Stimulated activated CD8-positive, alpha-beta memory T cell treated with anti-CD3 and anti-CD28 coated beads, Interleukin-4, amount 100 ng/mL, for 4 hours (primary cell): ENCODE measurements around the gene ABTB1.
"Not testable (repeated sequence)": the region's sequence is repeated elsewhere in the genome, so short reads cannot be mapped to it uniquely, and the experiment has no call there.

Experiments
- DNase-seq, 2 donors: peaks; one replicate each; pipeline ENCODE4 v3.0.0-alpha.2; 2020; ENCODE audit warnings: low read depth in 2 of 2, low spot score in 1 of 2

ABTB1 gene

DNA sequence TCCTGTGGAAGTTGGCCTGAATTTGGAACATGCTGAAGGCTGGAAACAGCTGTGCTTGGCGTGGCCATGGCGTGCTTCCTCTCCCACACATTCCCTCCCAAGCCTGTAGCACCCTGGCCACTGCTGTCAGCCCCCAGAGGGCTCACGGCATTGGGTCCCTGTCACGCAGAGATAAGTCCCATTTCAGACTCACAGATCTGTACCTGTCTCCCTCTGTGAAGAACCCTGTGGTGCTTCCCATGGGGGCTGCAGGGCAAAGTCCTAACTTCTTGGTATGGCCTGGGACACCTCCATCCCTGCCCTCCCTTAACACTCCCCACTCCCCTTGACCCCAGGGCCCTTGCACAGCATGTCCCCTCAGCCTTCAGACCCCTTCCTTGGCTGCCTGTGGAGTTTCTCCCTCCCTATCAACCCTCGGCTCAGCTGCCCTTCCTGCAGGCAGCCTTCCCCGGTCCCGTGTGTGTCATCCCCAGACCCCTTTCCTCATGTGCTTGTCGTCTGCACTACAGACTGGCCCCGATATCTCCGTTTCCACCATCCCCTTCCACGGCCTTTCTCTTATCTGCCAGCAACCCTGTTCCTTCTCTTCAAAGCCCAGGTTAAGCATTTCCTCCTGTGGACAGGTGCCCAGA, 28.6 kb downstream of the ABTB1 start:
- no peak for DNase-seq

DNA sequence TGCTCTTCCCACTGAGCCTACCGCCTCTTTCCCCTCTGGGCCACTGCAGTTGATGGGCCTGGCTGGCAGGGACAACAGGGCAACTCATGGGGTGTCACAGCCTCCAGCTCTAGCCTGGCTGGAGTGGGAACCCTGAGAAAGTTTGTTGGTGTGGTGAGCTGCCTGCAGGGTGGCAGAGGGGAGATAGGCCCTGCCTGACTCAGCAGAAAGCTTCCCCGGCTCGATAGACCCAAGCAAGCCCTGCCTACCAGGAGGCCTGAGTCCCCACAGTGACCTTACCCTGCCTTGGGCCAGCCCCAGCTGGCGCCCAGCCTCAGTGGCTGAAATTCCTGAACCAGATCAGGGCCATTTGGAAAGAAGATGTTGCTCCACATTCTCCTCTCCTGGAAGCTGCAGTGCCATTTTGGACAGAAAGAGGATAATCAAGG, 29.4 kb downstream of the ABTB1 start:
- no peak for DNase-seq

DNA sequence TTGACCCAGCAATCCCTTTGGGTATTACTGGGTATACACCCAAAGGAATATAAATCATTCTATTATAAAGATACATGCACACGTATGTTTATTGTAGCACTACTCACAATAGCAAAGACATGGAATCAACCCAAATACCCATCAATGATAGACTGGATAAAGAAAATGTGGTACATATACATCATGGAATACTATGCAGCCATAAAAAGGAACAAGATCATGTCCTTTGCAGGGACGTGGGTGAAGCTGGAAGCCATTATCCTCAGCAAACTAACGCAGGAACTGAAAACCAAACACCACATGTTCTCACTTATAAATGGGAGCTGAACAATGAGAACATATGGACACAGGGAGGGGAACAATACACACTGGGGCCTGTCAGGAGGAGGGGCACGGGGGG, 32.1 kb downstream of the ABTB1 start:
- DNase-seq, result not testable (repeated sequence)

DNA sequence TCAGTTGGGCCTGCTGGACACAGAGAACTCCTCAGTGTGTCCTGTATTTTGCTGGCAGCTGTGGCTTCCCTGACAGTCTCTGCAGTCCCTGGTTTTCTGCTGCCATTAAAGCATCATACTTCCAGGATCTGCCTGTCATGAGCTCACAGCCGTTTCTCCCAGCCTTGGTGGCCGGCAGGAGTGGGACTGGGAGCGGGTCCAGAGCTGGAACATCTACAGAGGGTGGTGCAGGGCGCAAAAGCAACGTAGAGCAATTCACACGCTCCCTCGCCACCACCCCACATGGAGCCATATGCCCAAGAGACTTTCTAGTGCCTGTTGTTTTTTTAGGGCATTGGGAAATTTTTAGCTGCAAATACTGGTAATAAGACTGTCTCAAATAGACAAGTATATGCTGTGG, 33.6 kb downstream of the ABTB1 start:
- DNase-seq, result no peak

DNA sequence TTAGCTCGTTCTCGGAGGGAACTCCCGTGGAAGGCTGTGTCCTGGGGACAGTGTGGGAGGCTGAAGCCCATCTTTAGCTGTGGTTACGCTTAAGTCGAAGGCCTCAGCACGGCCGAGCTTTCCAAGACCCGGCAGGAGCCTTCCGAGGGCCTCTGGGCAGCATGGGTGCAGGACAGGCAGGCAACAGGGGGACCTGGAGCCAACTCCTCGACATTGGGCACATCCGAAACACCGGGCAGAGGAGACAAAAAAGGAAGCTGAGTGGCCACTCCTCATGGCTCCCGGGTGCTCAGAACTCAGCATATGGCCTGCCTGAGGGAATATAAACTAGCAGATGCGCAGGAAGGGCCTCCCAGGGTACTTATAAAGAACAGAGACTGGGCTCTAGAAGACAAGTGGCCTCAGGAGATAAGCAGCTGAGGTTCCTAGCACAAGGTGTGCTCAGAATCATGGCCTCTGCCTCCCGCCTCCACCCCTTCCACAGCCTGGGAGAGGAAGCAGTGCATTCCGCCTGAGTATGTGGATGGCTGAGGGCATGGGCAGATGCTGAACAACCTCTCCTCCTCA, 34.1 kb downstream of the ABTB1 start:
- DNase-seq, result no peak

DNA sequence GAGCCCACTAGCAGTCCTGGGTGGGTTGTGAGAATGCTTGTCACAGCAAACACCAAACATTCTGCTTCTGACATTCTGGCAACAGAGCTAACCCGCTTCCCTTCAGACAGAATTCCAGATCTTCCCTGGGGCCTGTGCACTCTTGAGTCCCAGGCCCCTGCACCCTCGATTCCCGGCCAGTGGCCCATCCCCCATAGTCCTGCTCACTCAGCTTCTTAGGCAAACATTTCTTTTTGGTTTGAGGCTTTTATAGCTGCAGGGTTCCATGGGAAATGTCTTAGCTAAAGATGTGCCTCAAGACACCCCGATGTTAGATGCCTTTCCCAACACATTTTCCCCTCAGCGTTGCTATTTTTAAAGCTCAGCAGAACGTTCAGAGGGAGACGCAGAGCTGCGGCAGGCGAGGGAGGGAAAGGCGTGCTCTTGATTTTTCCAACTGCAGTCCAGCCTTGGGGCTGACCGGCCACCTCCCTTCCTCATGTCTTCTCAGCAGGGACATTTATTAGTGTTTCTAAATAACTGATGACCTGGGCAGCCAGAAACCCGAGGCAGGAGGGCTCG, 35.2 kb downstream of the ABTB1 start:
- DNase-seq, result no peak

DNA sequence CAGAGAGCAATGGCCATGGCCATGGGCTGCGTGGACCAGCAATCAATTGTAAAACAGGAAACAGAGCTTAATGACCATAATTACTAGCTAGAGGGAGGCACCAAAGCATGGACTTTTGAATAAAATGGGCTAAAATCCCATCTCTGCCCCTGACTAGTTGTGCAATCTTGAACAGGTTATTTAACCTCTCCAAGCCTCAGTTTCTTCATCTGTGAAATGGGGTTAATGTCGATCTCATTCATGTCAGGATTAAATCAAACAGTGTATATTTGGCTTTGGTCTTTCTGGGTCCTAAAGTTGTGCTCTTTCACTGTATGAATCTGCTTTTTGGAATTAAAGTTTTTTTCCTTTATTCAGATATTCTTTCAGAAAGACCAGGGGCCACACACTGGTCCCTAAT, 36.1 kb downstream of the ABTB1 start:
- DNase-seq, result no peak

DNA sequence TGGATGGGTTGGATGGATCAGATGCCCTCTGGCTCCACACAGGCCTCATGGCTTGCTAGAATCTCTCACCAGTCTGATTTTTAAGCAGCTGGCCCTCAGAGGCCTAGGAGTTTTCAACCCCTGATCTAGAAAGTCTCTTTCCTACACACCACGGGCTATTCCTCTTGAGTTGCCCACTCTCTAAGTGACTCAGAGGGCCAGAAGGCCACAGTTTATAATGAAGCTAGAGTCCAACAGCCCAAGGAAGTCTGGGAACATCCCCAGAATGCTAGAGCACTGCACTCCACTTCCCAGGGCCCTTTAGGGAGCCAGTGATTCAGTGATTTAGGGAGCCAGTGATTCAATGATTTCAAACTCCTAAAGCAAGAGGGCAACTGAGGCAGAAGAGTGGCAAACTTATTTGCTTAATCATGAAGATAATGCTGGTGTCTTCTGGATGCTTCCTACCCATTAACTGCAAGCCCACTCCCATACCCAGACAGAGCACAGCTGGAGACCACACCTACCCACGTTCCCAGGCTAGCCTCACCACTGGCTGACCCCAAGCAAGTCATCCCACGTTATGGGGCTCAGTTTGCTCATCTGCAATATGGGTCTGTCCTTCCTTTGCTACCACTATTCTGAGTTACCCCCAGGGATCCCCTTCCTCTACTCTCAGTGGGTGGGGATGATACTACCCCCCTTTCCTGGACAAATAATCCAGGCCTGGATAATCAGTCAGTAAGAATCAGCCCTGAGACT, 36.7 kb downstream of the ABTB1 start:
- no peak for DNase-seq

DNA sequence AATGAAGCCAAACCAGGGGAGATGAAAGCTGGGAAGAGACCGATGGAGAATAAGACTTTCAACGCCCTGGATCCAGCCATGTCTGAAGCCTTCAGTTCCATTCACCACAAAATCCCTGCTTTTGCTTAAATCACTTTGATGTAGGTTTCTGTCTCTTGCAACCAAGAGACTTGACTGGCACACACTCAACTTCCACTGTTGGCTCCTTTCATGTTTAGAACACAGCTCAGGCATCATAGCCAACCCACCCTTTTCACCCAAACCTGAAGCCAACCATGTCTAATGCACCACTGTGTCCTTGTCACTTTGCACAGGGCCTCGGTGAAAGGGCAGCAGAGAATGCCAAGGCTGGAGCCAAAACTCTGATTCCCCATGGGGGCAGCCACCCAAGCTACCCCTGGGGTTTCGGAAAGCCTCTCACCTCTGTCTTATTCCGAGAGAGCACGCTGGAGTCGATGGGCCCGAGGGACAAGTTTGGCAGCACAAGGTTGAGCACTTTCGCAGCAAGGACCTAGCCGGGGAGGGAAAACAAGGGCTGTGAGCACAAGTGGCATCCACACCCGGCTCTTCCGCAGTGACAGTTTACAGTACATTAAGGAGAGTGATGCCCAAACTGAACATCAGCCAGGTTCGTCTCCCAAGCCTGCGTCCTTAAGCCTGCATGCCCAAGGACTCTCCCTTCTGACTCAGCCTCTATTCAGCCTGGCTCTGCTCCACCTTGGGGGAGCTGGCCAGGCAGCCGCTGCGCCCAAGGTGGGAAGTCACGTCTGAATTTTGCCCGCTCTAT, 37.6 kb downstream of the ABTB1 start:
- DNase-seq, result no peak

DNA sequence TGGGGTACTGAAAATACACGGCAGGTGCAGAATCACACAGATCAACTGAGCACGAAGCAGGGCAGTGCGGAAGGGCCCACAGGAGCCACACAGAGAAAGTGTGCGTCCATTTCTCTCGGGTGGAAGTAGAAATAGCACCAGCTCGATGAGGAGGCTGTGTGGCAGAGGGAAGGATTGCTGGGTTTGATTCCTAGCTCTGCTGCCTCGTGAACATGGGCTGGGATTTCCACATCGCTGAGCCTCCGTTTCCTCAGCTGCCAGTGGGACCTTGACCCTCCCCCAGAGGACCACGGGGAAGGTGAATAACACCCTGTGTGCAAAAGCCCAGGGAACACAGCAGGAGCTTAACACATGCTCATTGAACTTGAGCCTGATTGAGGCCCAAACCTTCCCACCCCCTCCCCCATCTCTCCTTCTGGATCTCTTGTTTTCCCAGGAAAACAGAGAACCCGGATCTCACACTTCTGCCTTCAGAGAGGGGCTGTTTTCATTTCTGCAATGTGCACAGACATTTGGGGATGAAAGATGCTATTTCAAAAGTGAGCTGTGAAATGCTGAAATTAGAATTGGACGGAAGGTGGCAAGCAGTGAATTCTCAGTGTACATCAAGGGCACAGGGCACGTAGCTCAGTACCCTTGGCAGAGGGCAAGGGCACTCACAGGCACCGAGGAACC, 38.4 kb downstream of the ABTB1 start:
- DNase-seq, result no peak

DNA sequence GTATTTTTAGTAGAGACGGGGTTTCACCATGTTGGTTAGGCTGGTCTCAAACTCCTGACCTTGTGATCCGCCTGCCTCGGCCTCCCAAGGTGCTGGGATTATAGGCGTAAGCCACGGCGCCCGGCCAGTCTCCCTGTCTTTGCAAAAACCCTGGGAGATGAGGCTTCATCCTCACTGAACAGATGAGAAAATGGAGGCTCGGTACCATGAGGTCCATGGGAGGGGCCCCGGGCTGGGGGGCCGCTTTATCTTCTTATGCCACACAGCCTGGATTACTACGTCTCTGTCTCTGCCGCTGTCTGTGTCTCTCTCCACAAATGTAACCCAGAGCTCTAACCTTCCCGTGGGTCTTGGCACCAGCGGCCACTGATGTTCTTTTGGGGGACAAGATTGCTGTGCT, 39.1 kb downstream of the ABTB1 start:
- DNase-seq, result no peak

DNA sequence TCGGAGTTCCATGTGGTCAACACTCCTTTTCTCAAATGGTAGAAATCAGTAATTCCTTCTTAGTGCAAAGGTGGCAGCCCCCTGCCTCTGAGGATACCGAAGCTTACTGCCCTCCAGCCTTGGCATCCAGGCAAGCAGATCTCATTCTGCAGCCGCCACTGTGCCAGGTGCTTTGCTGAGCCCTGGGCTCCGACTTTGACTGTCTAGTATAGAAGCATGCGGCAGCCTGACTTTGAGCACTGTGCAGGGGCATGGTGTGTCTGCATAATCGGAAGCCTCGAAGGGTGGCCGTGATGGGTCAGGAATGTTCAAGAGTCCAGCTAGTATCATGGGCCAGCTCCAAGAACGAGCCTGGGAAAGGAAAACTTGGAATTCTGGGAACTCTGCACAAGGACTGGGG, 39.7 kb downstream of the ABTB1 start:
- DNase-seq, result no peak

DNA sequence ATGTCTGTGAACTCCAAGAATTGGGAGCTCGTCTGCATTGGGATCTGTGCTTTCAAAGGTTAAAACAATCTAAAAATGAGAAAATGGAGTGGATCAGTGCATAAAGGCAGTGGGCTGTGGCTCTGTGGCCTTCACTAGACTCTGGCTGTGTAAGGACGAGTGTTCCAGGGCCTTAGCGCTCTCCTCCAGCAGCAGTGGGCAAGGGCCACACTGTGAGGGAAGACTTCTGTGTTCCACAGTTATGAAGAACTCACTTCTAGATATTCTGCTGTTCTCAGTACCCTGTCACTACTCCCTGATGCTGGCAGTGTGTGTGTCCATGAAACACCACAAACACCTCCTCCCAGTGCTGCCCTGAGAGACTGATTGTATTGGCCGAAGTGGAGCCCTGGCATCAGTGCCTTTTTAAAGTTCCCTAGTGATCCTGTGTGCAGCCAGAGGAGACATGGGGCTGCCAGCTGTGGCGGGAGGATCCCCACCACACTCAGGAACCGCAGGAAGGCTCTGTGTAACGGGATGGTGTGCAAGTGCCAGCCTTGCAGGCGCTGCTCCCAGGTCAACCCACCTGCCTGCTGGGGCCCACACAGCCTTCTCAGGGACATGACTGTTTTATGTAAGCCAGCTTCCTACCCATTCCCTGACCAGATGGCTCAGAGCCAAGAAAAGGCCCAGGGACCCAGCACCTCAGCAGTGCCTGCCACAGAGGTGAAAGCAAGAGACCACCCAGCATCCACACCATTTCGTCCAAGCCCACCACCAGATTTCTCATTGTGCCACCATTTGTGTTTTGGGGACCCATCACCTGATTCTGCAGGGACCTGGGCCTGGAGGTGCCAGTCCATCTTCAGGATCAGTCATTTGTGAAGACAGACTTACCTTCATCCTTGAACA, 40.4 kb downstream of the ABTB1 start:
- DNase-seq, result no peak

DNA sequence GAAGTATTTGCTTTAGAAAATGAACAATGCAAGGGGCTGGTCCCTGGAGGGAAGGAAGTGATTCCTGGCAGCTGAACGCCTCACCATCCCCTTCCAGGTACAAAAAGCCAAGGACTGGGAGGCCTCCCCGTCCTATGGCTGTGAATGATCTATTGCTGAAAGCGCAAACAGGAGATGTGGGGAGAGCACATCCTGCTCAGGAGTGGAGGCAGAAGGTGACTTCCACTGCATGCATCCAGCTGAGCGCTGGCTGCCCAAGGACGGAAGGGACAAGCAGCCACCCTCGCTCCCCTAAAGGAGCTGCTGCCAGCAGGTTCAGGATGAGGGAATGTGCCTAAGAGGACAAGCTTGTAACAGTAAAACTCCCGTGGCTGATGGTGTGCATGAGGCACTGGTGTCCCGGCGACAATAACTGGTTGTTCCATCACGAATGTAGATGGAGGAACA, 41.4 kb downstream of the ABTB1 start:
- DNase-seq, result no peak

DNA sequence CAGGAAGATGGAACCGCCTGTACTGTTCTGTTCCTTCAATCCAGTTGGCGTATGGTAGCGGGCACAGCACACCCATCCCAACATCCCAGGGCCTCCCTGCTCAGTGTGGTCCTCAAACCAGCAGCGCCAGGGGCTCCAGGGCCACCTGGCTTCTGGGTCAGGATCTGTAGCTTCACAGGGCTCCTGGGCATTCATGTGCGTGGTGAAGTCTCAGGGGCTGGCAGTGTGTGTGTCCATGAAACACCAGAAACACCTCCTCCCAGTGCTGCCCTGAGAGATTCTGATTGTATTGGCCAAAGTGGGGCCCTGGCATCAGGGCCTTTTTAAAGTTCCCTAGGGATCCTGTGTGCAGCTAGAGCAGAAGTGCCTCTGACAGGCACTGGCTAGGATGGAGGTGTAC, 42.1 kb downstream of the ABTB1 start:
- no peak for DNase-seq

DNA sequence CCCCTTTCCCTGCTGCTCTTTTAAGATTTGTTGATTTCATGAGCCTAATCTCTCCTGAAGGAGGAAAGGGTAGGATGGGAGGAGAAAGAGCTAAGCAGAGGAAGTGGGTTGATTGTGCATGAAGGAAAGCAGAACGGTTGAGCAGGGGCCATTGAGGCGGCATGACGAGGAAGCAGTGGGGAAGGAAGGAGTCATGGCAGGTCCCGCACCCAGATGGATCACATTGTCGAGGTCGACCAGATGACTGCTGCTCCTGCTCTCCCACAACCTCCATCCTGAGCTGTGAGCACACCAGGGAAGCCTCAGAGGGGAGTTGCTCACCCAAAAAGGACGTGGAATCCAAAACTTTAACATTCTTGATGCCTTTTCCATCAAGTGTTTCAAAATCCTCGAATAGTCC, 42.8 kb downstream of the ABTB1 start:
- no peak for DNase-seq

DNA sequence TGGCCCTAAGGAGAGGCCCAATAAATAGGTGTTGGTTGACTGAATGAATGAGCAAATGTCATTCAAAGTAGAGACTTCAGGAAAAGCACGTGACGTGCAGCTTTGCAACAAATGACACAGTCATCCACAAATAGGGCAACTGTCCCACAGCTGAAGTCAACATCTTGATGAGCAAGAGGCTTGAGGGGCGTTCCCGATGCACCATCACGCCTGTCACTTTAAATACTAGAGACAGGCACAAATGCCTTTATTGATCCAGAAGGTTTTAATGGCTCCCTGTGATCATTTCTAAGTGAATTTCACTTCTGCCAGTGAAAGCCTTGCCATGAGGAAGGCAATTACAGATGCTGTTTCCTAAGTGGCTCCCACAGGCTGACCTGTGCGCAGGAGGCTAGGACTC, 43.6 kb downstream of the ABTB1 start:
- no peak for DNase-seq

DNA sequence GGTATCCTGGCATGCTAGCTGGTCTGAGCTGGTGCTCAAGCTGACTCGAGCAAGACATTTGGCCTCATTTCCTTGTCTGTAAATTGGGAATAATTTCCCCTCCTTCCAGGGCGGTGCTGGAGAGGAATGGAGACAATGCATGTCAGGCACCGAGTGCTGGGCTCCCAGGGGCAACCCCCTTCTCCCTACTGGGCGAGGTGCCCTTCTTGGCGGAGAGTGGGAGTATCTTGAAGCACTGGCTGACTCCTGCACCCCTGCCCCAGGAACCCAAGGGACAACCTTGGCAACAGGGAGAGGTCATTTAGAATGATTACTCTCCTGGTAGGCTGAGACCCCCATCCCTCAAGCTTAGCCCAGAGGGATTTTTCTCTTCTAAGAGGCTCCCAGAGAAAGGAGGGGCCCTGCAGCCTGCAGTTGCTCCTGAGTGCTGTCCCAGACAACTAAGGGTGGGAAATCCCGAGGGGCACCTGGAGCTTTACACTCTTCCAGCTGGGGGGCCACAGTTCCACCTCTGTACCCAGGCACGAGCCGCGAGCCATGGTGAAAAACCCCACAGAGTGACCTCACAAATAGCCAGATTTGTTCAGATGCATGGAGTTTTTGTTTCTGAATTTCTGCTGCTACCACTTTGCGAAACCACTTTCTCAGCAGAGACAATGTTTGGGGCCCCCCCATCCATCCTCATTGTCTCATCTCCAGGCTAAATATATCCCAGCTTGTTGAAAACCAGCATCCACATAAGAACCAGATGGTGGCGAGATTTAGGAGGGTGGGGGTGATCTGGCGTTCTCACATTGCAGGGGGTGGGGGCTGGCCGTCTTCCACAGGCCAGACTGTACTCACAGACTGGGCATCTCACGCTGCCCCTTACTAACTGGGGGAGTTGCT, 44.8 kb downstream of the ABTB1 start:
- no peak for DNase-seq
